Esophagus squamous epithelium (tissue), 5 donors: Measurements from ENCODE around the gene MADD. TPM values are rescaled to one million over a fixed set of nuclear protein-coding genes. Genes with fewer than 3 reads are reported as not detected.

Experiments
- DNase-seq: peaks from one replicate; lab custom pipeline; 2025; lab: John Stamatoyannopoulos, UW
- H3K27ac ChIP-seq, 4 donors: fragments of 200-600 bp; sonication (generic); one replicate each; pipeline ENCODE4 v1.5.1; 2016 to 2019; ENCODE audit warnings: mild to moderate bottlenecking in 1 of 4
- H3K27me3 ChIP-seq, 4 donors: fragments of 200-600 bp; sonication (generic); 1 replicate in 3 of 4; 2 replicates in 1 of 4; pipeline versions ENCODE4 v1.5.1 to v1.6.0; 2017 to 2021; ENCODE audit warnings: antibody characterized with exemption in 1 of 4
- H3K36me3 ChIP-seq, 3 donors: fragments of 200-600 bp; sonication (generic); one replicate each; pipeline ENCODE4 v1.5.1; 2016 to 2019
- H3K4me1 ChIP-seq, 3 donors: fragments of 200-600 bp; sonication (generic); one replicate each; pipeline ENCODE4 v1.5.1; 2017 to 2019
- H3K4me3 ChIP-seq, 4 donors: fragments of 200-600 bp; sonication (generic); 1 replicate in 3 of 4; 2 replicates in 1 of 4; pipeline ENCODE4 v1.5.1; 2016 to 2019; ENCODE audit warnings: mild to moderate bottlenecking in 2 of 4, moderate library complexity in 1 of 4
- H3K9me3 ChIP-seq, 3 donors: fragments of 200-600 bp; sonication (generic); one replicate each; pipeline ENCODE4 v1.5.1; 2016 to 2019
- CTCF ChIP-seq, 6 experiments: fragments of 450-650 bp in 4 of 6; fragments of 200-600 bp in 2 of 6; sonication (generic) in 2 of 6; IDR thresholded peaks; one replicate each; pipeline ENCODE4 v1.5.1; 2016 to 2019; ENCODE audit warnings: antibody characterized with exemption in 6 of 6, mild to moderate bottlenecking in 4 of 6, moderate library complexity in 4 of 6
- POLR2A ChIP-seq, 4 donors: fragments of 450-650 bp; IDR thresholded peaks; one replicate each; pipeline ENCODE4 v1.6.1; 2017; ENCODE audit warnings: antibody characterized with exemption in 4 of 4, mild to moderate bottlenecking in 4 of 4, moderate library complexity in 3 of 4
- WGBS, 2 donors: methylation state at CpG; one replicate each; pipeline ENCODE4 v1.1.5; 2018; 5-methylcytosine and 5-hydroxymethylcytosine counted together
- intact Hi-C: fragments of 100-400 bp; cut with DNase I; formaldehyde crosslinking; loops from one replicate; pipeline ENCODE4 v1.15.0; 2022
- total RNA-seq, 4 donors: library from RNA; depleted of rRNA; stranded (reverse); fragments of >200 nt; gene quantifications; one replicate each; pipeline ENCODE4 v1.1.0, GENCODE V29; 2016
- donor health status: DM: yes; HTN: yes; CAD: no.

The MADD gene
- total RNA-seq, 4 donors from 2014 or later = 12.6 to 34.7 (median 15.4) TPM

GRCh38 chr11:47256374-47256773 is 13.6 kb upstream of the MADD start:
- intact Hi-C loops = loop anchor here (5.0 kb wide), 1 partner anchor 79 kb away; the partner anchor contains the start of gene ARFGAP2
- peaks cover 28 to 67% (median 41%) of the 10 kb centered on the region in 3 donors for H3K4me1 ChIP-seq
- H3K4me3 ChIP-seq = no peak overlapping the region
- no peaks in the 10 kb centered on the region for H3K27me3 ChIP-seq
- peaks cover 0 to 6% (median 0%) of the 10 kb centered on the region in 3 donors for H3K36me3 ChIP-seq
- 85 to 89% methylated on average over 6 of the region's 6 CpGs for WGBS, 2 donors
- no peak for DNase-seq
- H3K27ac ChIP-seq = peak overlapping the region in 1 of 4 donors; percentile 82
- H3K9me3 ChIP-seq = no peaks in the 10 kb centered on the region
- TF ChIP-seq CTCF (IDR thresholded peaks at IDR 0.05) (no peak), POLR2A (IDR thresholded peaks at IDR 0.05) (no peak)

- intact Hi-C loops = loop anchor here (5.0 kb wide), 1 partner anchor 80 kb away; the partner anchor contains the start of gene ARFGAP2
- DNase-seq = no peak
- Histone ChIP-seq H3K4me3 (peak overlapping the region in 3 of 4 donors; percentile 30 to 54 (median 36)), H3K27ac (peak overlapping the region; percentile 51 to 83 (median 71)), H3K4me1 (peaks cover 28 to 67% (median 41%) of the 10 kb centered on the region in 3 donors), H3K36me3 (peaks cover 0 to 13% (median 0%) of the 10 kb centered on the region in 3 donors), H3K27me3 (no peaks in the 10 kb centered on the region), H3K9me3 (no peaks in the 10 kb centered on the region)
- TF ChIP-seq CTCF (IDR thresholded peaks at IDR 0.05) = no peak
- no peak for TF ChIP-seq POLR2A (IDR thresholded peaks at IDR 0.05)
- 40 to 46% methylated on average over 2 of the region's 2 CpGs for WGBS, 2 donors
Observed at GRCh38 chr11:47257177-47257516, 12.8 kb upstream of the MADD start.

GRCh38 chr11:47257517-47258316 is 12.2 kb upstream of the MADD start, which contains the start of gene NR1H3:
Gene NR1H3, plus strand, starts transcription at chr11:47257996. Its CDS starts 1,221 bp downstream, at chr11:47259217.
- Histone ChIP-seq H3K36me3 (peaks cover 0 to 19% (median 0%) of the 10 kb centered on the region in 3 donors), H3K4me3 (peak within 1 kb of the TSS in 3 of 4 donors; percentile 30 to 54 (median 36)), H3K27me3 (no peaks in the 10 kb centered on the region), H3K9me3 (no peaks in the 10 kb centered on the region), H3K4me1 (peaks cover 28 to 67% (median 41%) of the 10 kb centered on the region in 3 donors), H3K27ac (peak within 1 kb of the TSS; percentile 51 to 83 (median 71))
- TF ChIP-seq POLR2A (IDR thresholded peaks at IDR 0.05) (no peak), CTCF (IDR thresholded peaks at IDR 0.05) (peak in 4 of 6 experiments; percentile 24 to 47 (median 40))
- intact Hi-C loops = loop anchor here (5.0 kb wide), 1 partner anchor 80 kb away; the partner anchor contains the start of gene ARFGAP2
- WGBS, 2 donors = 3% methylated on average over 4 to 5 of the region's 15 CpGs
- DNase-seq = peak; percentile 23

- Histone ChIP-seq H3K4me1 (peaks cover 28 to 66% (median 41%) of the 10 kb centered on the region in 3 donors), H3K9me3 (no peaks in the 10 kb centered on the region), H3K27ac (peak overlapping the region; percentile 51 to 83 (median 71)), H3K36me3 (peaks cover 0 to 20% (median 0%) of the 10 kb centered on the region in 3 donors), H3K4me3 (peak overlapping the region in 3 of 4 donors; percentile 30 to 54 (median 36)), H3K27me3 (no peaks in the 10 kb centered on the region)
- TF ChIP-seq CTCF (IDR thresholded peaks at IDR 0.05) (no peak), POLR2A (IDR thresholded peaks at IDR 0.05) (no peak)
- intact Hi-C loops = loop anchor here (5.0 kb wide), 1 partner anchor 81 kb away; the partner anchor contains the start of gene ARFGAP2
- DNase-seq = no peak
- 68 to 74% methylated on average over 10 to 11 of the region's 11 CpGs for WGBS, 2 donors
Observed at GRCh38 chr11:47258317-47258902, 11.5 kb upstream of the MADD start.
